HFF-Myc (cell line): ENCODE data around the gene GATC.
"Not testable (repeated sequence)": the region's sequence is repeated elsewhere in the genome, so short reads cannot be mapped to it uniquely, and the experiment has no call there.

Experiments used
- DNase-seq: peaks from one replicate; pipeline ENCODE4 v3.0.0-alpha.2; 2011; ENCODE audit warnings: low read depth; ENCODE audit errors: extremely low read depth
- H3K4me3 ChIP-seq: replicated peaks from 2 replicates; pipeline ENCODE4 v1.5.1; 2011; ENCODE audit warnings: low read depth, mild to moderate bottlenecking, control low read depth, low read length
- TF ChIP-seq, protein P1 (sequence below): IDR thresholded peaks from 2 replicates; pipeline ENCODE4 v1.5.1; 2012; ENCODE audit warnings: mild to moderate bottlenecking, low read depth, low read length, control low read depth; ENCODE audit errors: missing control alignments

The GATC gene

DNA sequence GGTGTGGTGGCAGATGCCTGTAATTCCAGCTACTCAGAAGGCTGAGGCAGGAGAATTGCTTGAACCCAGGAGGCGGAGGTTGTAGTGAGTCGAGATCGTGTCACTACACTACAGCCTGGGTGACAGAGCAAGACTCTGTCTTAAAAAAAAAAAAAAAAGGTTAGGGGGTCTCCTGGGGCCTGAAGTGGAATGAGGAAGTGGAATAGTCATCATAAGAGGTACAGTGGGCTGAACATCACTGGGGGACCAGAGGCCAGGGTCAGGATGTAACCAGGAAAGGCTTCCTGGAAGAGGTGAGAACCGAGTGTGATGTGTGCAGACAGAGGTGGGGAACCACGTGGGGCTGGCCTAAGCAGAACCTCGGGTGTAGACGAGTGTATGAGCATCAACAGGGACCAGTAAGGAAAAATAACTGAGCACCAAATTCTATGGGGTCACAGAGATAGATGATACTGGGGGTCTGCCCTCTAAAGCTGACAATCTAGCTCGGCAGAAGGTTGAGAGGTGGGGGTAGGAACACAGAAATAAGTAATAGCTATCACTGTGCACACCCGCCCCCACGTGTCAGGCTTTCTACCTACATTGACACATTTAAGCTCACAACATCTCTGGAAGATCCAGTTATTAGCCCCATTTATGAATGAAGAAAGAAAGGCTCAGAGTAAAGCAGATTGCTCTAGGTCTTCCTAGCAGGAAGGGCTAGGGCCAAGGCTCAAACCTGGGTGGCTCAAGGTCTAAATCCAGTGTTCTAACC, 13.3 kb upstream of the GATC start:
- H3K4me3 ChIP-seq, result no peak overlapping the region
- DNase-seq, result no peak
- TF ChIP-seq, protein P1, sequence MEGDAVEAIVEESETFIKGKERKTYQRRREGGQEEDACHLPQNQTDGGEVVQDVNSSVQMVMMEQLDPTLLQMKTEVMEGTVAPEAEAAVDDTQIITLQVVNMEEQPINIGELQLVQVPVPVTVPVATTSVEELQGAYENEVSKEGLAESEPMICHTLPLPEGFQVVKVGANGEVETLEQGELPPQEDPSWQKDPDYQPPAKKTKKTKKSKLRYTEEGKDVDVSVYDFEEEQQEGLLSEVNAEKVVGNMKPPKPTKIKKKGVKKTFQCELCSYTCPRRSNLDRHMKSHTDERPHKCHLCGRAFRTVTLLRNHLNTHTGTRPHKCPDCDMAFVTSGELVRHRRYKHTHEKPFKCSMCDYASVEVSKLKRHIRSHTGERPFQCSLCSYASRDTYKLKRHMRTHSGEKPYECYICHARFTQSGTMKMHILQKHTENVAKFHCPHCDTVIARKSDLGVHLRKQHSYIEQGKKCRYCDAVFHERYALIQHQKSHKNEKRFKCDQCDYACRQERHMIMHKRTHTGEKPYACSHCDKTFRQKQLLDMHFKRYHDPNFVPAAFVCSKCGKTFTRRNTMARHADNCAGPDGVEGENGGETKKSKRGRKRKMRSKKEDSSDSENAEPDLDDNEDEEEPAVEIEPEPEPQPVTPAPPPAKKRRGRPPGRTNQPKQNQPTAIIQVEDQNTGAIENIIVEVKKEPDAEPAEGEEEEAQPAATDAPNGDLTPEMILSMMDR, result no peak

- TF ChIP-seq, protein P1, result no peak
- DNase-seq, result peak; percentile 97
Observed at GRCh38 chr12:120437735-120438494, 8.3 kb upstream of the GATC start, which contains the start of gene COX6A1. TSS of gene COX6A1 (plus strand) at chr12:120438113. CDS start at chr12:120438127, 14 bp downstream.

DNA sequence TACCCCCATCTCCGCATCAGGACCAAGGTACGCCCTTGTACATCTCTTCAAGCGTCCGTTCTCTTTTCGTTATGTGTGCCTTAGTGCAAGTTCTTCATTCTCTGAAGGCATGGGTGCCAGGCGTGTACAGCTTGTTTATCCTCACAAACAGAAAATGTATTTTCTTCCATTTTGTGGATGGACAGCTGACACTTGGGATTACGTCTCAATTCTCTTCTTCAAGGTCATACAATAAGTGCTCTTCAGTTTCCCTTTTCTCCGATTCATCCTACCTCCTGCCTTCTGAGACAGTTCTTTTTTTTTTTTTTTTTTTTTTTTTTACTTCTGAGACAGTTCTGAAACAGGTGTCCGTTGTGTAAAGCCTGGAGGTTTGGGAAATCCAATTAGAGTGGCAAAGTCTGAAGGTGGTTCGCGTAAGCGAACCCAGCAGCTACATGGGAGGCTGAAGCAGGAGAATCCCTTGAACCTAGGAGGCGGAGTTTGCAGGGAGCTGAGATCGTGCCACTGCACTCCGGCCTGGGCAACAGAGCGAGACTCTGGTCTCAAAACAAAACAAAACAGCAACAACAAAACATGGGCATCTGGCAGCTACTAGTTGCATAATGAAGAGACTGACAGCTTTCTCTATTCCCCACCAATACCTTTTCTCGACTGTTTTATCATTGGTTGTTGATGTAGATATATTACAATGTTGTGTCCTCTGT, 7.6 kb upstream of the GATC start:
- H3K4me3 ChIP-seq, result peak overlapping the region; percentile 88
- DNase-seq, result no peak
- TF ChIP-seq, protein P1, result no peak

More at GRCh38 chr12:120437735-120438494, 8.3 kb upstream of the GATC start, which contains the start of gene COX6A1:
- peak within 1 kb of the TSS; percentile 88 for H3K4me3 ChIP-seq

DNA sequence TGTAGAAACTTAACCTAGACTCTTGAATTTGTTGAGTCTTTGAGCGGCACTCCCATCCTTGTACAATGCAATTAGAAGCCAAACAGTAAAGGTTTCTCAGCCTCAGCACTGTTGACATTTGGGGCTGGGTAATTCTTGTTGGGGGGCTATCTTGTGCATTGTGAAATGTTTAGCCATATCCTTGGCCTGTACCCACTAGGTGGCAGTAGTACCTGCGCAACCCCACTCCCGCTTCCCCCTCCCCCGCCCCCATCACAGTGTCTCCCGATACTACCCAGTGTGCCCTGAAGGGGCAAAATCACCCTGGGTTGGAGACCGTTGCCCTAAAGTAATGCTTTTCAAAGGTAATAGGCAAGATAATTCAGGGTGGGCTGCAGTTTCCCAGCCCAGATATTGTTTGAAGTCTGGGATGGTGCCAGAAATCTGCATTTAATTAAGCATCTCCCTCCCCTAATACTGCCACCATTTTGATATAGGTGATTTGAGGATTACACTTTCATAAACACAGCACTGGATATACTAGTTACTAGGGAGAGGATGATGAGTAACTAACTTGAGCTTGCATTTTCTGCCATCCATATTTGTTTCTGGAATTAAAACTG, 6.5 kb upstream of the GATC start:
- peak; percentile 45 for DNase-seq
- TF ChIP-seq, protein P1, result peak; percentile 64
- H3K4me3 ChIP-seq, result peak overlapping the region; percentile 88

GRCh38 chr12:120444676-120445075, 1.6 kb upstream of the GATC start:
- no peak for DNase-seq
- peak overlapping the region; percentile 86 for H3K4me3 ChIP-seq
- TF ChIP-seq, protein P1, result no peak

GRCh38 chr12:120446844-120447178, 567 bp downstream of the GATC start:
- H3K4me3 ChIP-seq, result peak overlapping the region; percentile 86
- not testable (repeated sequence) for DNase-seq
